ENCODE measurements around the gene RIOK1.

The RIOK1 gene

GRCh38 chr6:7390226-7390878 lies 744 bp downstream of the RIOK1 start:
- Mint-ChIP-seq H3K4me1 (ENCODE audit: low read depth) (peaks cover 49% of the 10 kb centered on the region), H3K27ac (peak overlapping the region; percentile 99), H3K9me3 (ENCODE audit: low read depth) (no peaks in the 10 kb centered on the region), H3K4me3 (peak overlapping the region; percentile 97), H3K27me3 (no peaks in the 10 kb centered on the region), H3K36me3 (peaks cover 16% of the 10 kb centered on the region)

GRCh38 chr6:7391151-7391550 lies 1.5 kb downstream of the RIOK1 start:
- Mint-ChIP-seq H3K27me3 (no peaks in the 10 kb centered on the region), H3K36me3 (peaks cover 16% of the 10 kb centered on the region), H3K9me3 (ENCODE audit: low read depth) (no peaks in the 10 kb centered on the region), H3K4me1 (ENCODE audit: low read depth) (peaks cover 49% of the 10 kb centered on the region), H3K27ac (peak overlapping the region; percentile 99), H3K4me3 (peak overlapping the region; percentile 97)

GRCh38 chr6:7392402-7392801 lies 2.8 kb downstream of the RIOK1 start:
- Mint-ChIP-seq H3K9me3 (ENCODE audit: low read depth) (no peaks in the 10 kb centered on the region), H3K36me3 (peaks cover 16% of the 10 kb centered on the region), H3K27ac (no peak overlapping the region), H3K4me3 (peak overlapping the region; percentile 97), H3K4me1 (ENCODE audit: low read depth) (peaks cover 49% of the 10 kb centered on the region), H3K27me3 (no peaks in the 10 kb centered on the region)

- H3K4me1 Mint-ChIP-seq (ENCODE audit: low read depth), result peaks cover 3% of the 10 kb centered on the region
- peaks cover 24% of the 10 kb centered on the region for H3K36me3 Mint-ChIP-seq
These were observed 11.5 kb downstream of the RIOK1 start for GRCh38 chr6:7401075-7401474.

GRCh38 chr6:7402716-7403115 lies 13.1 kb downstream of the RIOK1 start:
- Mint-ChIP-seq H3K36me3 (peaks cover 27% of the 10 kb centered on the region), H3K4me1 (ENCODE audit: low read depth) (peaks cover 4% of the 10 kb centered on the region), H3K9me3 (ENCODE audit: low read depth) (no peaks in the 10 kb centered on the region), H3K4me3 (no peak overlapping the region), H3K27ac (no peak overlapping the region), H3K27me3 (no peaks in the 10 kb centered on the region)

More at GRCh38 chr6:7401075-7401474, 11.5 kb downstream of the RIOK1 start:
- Mint-ChIP-seq H3K27me3 (no peaks in the 10 kb centered on the region), H3K4me3 (no peak overlapping the region), H3K27ac (no peak overlapping the region), H3K9me3 (ENCODE audit: low read depth) (no peaks in the 10 kb centered on the region)

- Mint-ChIP-seq H3K4me3 (no peak overlapping the region), H3K36me3 (peaks cover 26% of the 10 kb centered on the region), H3K9me3 (ENCODE audit: low read depth) (no peaks in the 10 kb centered on the region), H3K4me1 (ENCODE audit: low read depth) (peaks cover 1% of the 10 kb centered on the region), H3K27ac (no peak overlapping the region), H3K27me3 (no peaks in the 10 kb centered on the region)
These were observed 14.9 kb downstream of the RIOK1 start for GRCh38 chr6:7404546-7404945.

GRCh38 chr6:7406743-7407142 lies 17.1 kb downstream of the RIOK1 start:
- H3K36me3 Mint-ChIP-seq, result peaks cover 23% of the 10 kb centered on the region

GRCh38 chr6:7409740-7410139 lies 20.1 kb downstream of the RIOK1 start:
- Mint-ChIP-seq H3K36me3 (peaks cover 20% of the 10 kb centered on the region), H3K4me1 (ENCODE audit: low read depth) (peaks cover 1% of the 10 kb centered on the region), H3K4me3 (no peak overlapping the region), H3K27me3 (no peaks in the 10 kb centered on the region), H3K27ac (no peak overlapping the region), H3K9me3 (ENCODE audit: low read depth) (no peaks in the 10 kb centered on the region)

More at GRCh38 chr6:7406743-7407142, 17.1 kb downstream of the RIOK1 start:
- Mint-ChIP-seq H3K27ac (no peak overlapping the region), H3K4me1 (ENCODE audit: low read depth) (peaks cover 1% of the 10 kb centered on the region), H3K4me3 (no peak overlapping the region), H3K9me3 (ENCODE audit: low read depth) (no peaks in the 10 kb centered on the region), H3K27me3 (no peaks in the 10 kb centered on the region)

- Mint-ChIP-seq H3K9me3 (ENCODE audit: low read depth) (no peaks in the 10 kb centered on the region), H3K4me3 (no peak overlapping the region), H3K36me3 (peaks cover 15% of the 10 kb centered on the region), H3K27ac (no peak overlapping the region), H3K27me3 (no peaks in the 10 kb centered on the region), H3K4me1 (ENCODE audit: low read depth) (peaks cover 1% of the 10 kb centered on the region)
These were observed 21.2 kb downstream of the RIOK1 start for GRCh38 chr6:7410851-7411250.

- Mint-ChIP-seq H3K27me3 (no peaks in the 10 kb centered on the region), H3K4me1 (ENCODE audit: low read depth) (peaks cover under 1% of the 10 kb centered on the region), H3K27ac (no peak overlapping the region), H3K4me3 (no peak overlapping the region), H3K36me3 (peaks cover 14% of the 10 kb centered on the region), H3K9me3 (ENCODE audit: low read depth) (no peaks in the 10 kb centered on the region)
These were observed 21.7 kb downstream of the RIOK1 start for GRCh38 chr6:7411328-7411727.

GRCh38 chr6:7413151-7413823 lies 23.7 kb downstream of the RIOK1 start:
- no peak overlapping the region for H3K4me3 Mint-ChIP-seq
- no peaks in the 10 kb centered on the region for H3K27me3 Mint-ChIP-seq
- H3K9me3 Mint-ChIP-seq (ENCODE audit: low read depth), result no peaks in the 10 kb centered on the region
- H3K27ac Mint-ChIP-seq, result no peak overlapping the region
- peaks cover 22% of the 10 kb centered on the region for H3K36me3 Mint-ChIP-seq
- H3K4me1 Mint-ChIP-seq (ENCODE audit: low read depth), result no peaks in the 10 kb centered on the region

- H3K36me3 Mint-ChIP-seq, result peaks cover 26% of the 10 kb centered on the region
- H3K9me3 Mint-ChIP-seq (ENCODE audit: low read depth), result no peaks in the 10 kb centered on the region
- H3K4me1 Mint-ChIP-seq (ENCODE audit: low read depth), result peaks cover 2% of the 10 kb centered on the region
- no peaks in the 10 kb centered on the region for H3K27me3 Mint-ChIP-seq
- H3K27ac Mint-ChIP-seq, result no peak overlapping the region
- no peak overlapping the region for H3K4me3 Mint-ChIP-seq
These were observed 25.2 kb downstream of the RIOK1 start for GRCh38 chr6:7414811-7415210.

- H3K4me3 Mint-ChIP-seq, result no peak overlapping the region
- H3K9me3 Mint-ChIP-seq (ENCODE audit: low read depth), result no peaks in the 10 kb centered on the region
- H3K4me1 Mint-ChIP-seq (ENCODE audit: low read depth), result peaks cover 2% of the 10 kb centered on the region
- H3K27ac Mint-ChIP-seq, result peak overlapping the region; percentile 37
- peaks cover 21% of the 10 kb centered on the region for H3K36me3 Mint-ChIP-seq
- H3K27me3 Mint-ChIP-seq, result no peaks in the 10 kb centered on the region
These were observed 28.1 kb downstream of the RIOK1 start for GRCh38 chr6:7417684-7418083.

GRCh38 chr6:7418238-7418905 lies 28.8 kb downstream of the RIOK1 start:
- Mint-ChIP-seq H3K4me1 (ENCODE audit: low read depth) (peaks cover 2% of the 10 kb centered on the region), H3K27me3 (no peaks in the 10 kb centered on the region), H3K27ac (peak overlapping the region; percentile 37), H3K36me3 (peaks cover 24% of the 10 kb centered on the region), H3K9me3 (ENCODE audit: low read depth) (no peaks in the 10 kb centered on the region), H3K4me3 (no peak overlapping the region)

- H3K4me1 Mint-ChIP-seq (ENCODE audit: low read depth), result peaks cover 2% of the 10 kb centered on the region
- H3K9me3 Mint-ChIP-seq (ENCODE audit: low read depth), result no peaks in the 10 kb centered on the region
- no peak overlapping the region for H3K27ac Mint-ChIP-seq
- no peaks in the 10 kb centered on the region for H3K27me3 Mint-ChIP-seq
- no peak overlapping the region for H3K4me3 Mint-ChIP-seq
- peaks cover 24% of the 10 kb centered on the region for H3K36me3 Mint-ChIP-seq
These were observed 29.5 kb downstream of the RIOK1 start for GRCh38 chr6:7419065-7419464.
